ENCODE results near the gene NPPC. TPM values are rescaled to one million over a fixed set of nuclear protein-coding genes. Genes with fewer than 3 reads are reported as not detected.
A peak's percentile ranks its signal among the peaks of the same experiment; 100 is the strongest.
"Not testable (repeated sequence)": the region's sequence is repeated elsewhere in the genome, so short reads cannot be mapped to it uniquely, and the experiment has no call there.

NPPC gene
- total RNA-seq, 2 donors from 2014 or later, result 0.58 to 1.1 TPM

GRCh38 chr2:231923951-231924888 lies 2.0 kb downstream of the NPPC start:
- ATAC-seq (replicated peaks in 1 of 2) (no peak), DNase-seq (no peak)
- Mint-ChIP-seq H3K36me3 (ENCODE audit: insufficient read depth in 2 of 2) (no peaks in the 10 kb centered on the region), H3K27ac (no peak overlapping the region), H3K4me1 (ENCODE audit: low read depth) (peaks cover 9% of the 10 kb centered on the region), H3K4me3 (peak overlapping the region; percentile 44 to 83), H3K27me3 (ENCODE audit: low read depth) (peaks cover 44% of the 10 kb centered on the region), H3K9me3 (no peaks in the 10 kb centered on the region)

GRCh38 chr2:231923010-231923344 lies 3.2 kb downstream of the NPPC start:
- DNase-seq (no peak), ATAC-seq (replicated peaks in 1 of 2) (no peak)
- Mint-ChIP-seq H3K27ac (no peak overlapping the region), H3K4me1 (ENCODE audit: low read depth) (peaks cover 9% of the 10 kb centered on the region), H3K27me3 (ENCODE audit: low read depth) (peaks cover 33% of the 10 kb centered on the region), H3K4me3 (no peak overlapping the region), H3K36me3 (ENCODE audit: insufficient read depth in 2 of 2) (no peaks in the 10 kb centered on the region), H3K9me3 (no peaks in the 10 kb centered on the region)

GRCh38 chr2:231922311-231923009 lies 3.7 kb downstream of the NPPC start:
- Mint-ChIP-seq H3K27me3 (ENCODE audit: low read depth) (peaks cover 28% of the 10 kb centered on the region), H3K9me3 (no peaks in the 10 kb centered on the region), H3K27ac (no peak overlapping the region), H3K4me1 (ENCODE audit: low read depth) (peaks cover 10% of the 10 kb centered on the region), H3K4me3 (no peak overlapping the region), H3K36me3 (ENCODE audit: insufficient read depth in 2 of 2) (no peaks in the 10 kb centered on the region)
- ATAC-seq (replicated peaks in 1 of 2) (no peak), DNase-seq (no peak)

- Mint-ChIP-seq H3K4me1 (ENCODE audit: low read depth) (peaks cover 9% of the 10 kb centered on the region), H3K27ac (no peak overlapping the region), H3K27me3 (ENCODE audit: low read depth) (peaks cover 16% of the 10 kb centered on the region), H3K9me3 (no peaks in the 10 kb centered on the region), H3K4me3 (no peak overlapping the region), H3K36me3 (ENCODE audit: insufficient read depth in 2 of 2) (no peaks in the 10 kb centered on the region)
- DNase-seq (no peak), ATAC-seq (replicated peaks in 1 of 2) (no peak)
Observed at GRCh38 chr2:231920795-231921194, 5.4 kb downstream of the NPPC start.

- no peaks in the 10 kb centered on the region for H3K36me3 Mint-ChIP-seq (ENCODE audit: insufficient read depth in 2 of 2)
- peaks cover 16% of the 10 kb centered on the region for H3K27me3 Mint-ChIP-seq (ENCODE audit: low read depth)
- DNase-seq (no peak), ATAC-seq (replicated peaks in 1 of 2) (no peak)
- H3K9me3 Mint-ChIP-seq, result no peaks in the 10 kb centered on the region
- H3K4me1 Mint-ChIP-seq (ENCODE audit: low read depth), result peaks cover 9% of the 10 kb centered on the region
- no peak overlapping the region for H3K27ac Mint-ChIP-seq
- H3K4me3 Mint-ChIP-seq, result no peak overlapping the region
Observed at GRCh38 chr2:231920366-231920765, 5.8 kb downstream of the NPPC start.

GRCh38 chr2:231919341-231920035 lies 6.7 kb downstream of the NPPC start:
- H3K4me3 Mint-ChIP-seq, result no peak overlapping the region
- no peak for DNase-seq
- H3K36me3 Mint-ChIP-seq (ENCODE audit: insufficient read depth in 2 of 2), result no peaks in the 10 kb centered on the region
- no peak overlapping the region for H3K27ac Mint-ChIP-seq
- ATAC-seq (replicated peaks in 1 of 2), result no peak
- no peaks in the 10 kb centered on the region for H3K9me3 Mint-ChIP-seq
- peaks cover 11% of the 10 kb centered on the region for H3K27me3 Mint-ChIP-seq (ENCODE audit: low read depth)
- H3K4me1 Mint-ChIP-seq (ENCODE audit: low read depth), result peaks cover 9% of the 10 kb centered on the region

- H3K4me1 Mint-ChIP-seq (ENCODE audit: low read depth), result peaks cover 9% of the 10 kb centered on the region
- H3K27ac Mint-ChIP-seq, result no peak overlapping the region
- DNase-seq (no peak), ATAC-seq (replicated peaks in 1 of 2) (no peak)
- H3K4me3 Mint-ChIP-seq, result no peak overlapping the region
- no peaks in the 10 kb centered on the region for H3K9me3 Mint-ChIP-seq
- H3K36me3 Mint-ChIP-seq (ENCODE audit: insufficient read depth in 2 of 2), result no peaks in the 10 kb centered on the region
- H3K27me3 Mint-ChIP-seq (ENCODE audit: low read depth), result peaks cover 3% of the 10 kb centered on the region
Observed at GRCh38 chr2:231918501-231919330, 7.5 kb downstream of the NPPC start.

GRCh38 chr2:231917280-231918066 lies 8.7 kb downstream of the NPPC start:
- no peaks in the 10 kb centered on the region for H3K36me3 Mint-ChIP-seq (ENCODE audit: insufficient read depth in 2 of 2)
- no peaks in the 10 kb centered on the region for H3K27me3 Mint-ChIP-seq (ENCODE audit: low read depth)
- H3K9me3 Mint-ChIP-seq, result no peaks in the 10 kb centered on the region
- no peak overlapping the region for H3K4me3 Mint-ChIP-seq
- peaks cover 9% of the 10 kb centered on the region for H3K4me1 Mint-ChIP-seq (ENCODE audit: low read depth)
- peak in 1 of 2 donors; percentile 19 for ATAC-seq (replicated peaks in 1 of 2)
- no peak for DNase-seq
- no peak overlapping the region for H3K27ac Mint-ChIP-seq

- no peak for ATAC-seq (replicated peaks in 1 of 2)
- H3K9me3 Mint-ChIP-seq, result no peaks in the 10 kb centered on the region
- H3K4me1 Mint-ChIP-seq (ENCODE audit: low read depth), result peaks cover 22% of the 10 kb centered on the region
- no peaks in the 10 kb centered on the region for H3K36me3 Mint-ChIP-seq (ENCODE audit: insufficient read depth in 2 of 2)
- DNase-seq, result no peak
- H3K27me3 Mint-ChIP-seq (ENCODE audit: low read depth), result no peaks in the 10 kb centered on the region
- H3K4me3 Mint-ChIP-seq, result no peak overlapping the region
- no peak overlapping the region for H3K27ac Mint-ChIP-seq
Observed at GRCh38 chr2:231914077-231914690, 12.0 kb downstream of the NPPC start.

- Mint-ChIP-seq H3K4me3 (no peak overlapping the region), H3K36me3 (ENCODE audit: insufficient read depth in 2 of 2) (no peaks in the 10 kb centered on the region), H3K9me3 (no peaks in the 10 kb centered on the region), H3K27ac (no peak overlapping the region), H3K4me1 (ENCODE audit: low read depth) (peaks cover 12% of the 10 kb centered on the region), H3K27me3 (ENCODE audit: low read depth) (no peaks in the 10 kb centered on the region)
- ATAC-seq (replicated peaks in 1 of 2) (no peak), DNase-seq (no peak)
Observed at GRCh38 chr2:231911381-231911780, 14.8 kb downstream of the NPPC start.

GRCh38 chr2:231910771-231911170 lies 15.4 kb downstream of the NPPC start:
- H3K4me3 Mint-ChIP-seq, result no peak overlapping the region
- no peaks in the 10 kb centered on the region for H3K27me3 Mint-ChIP-seq (ENCODE audit: low read depth)
- H3K36me3 Mint-ChIP-seq (ENCODE audit: insufficient read depth in 2 of 2), result no peaks in the 10 kb centered on the region
- no peak for ATAC-seq (replicated peaks in 1 of 2)
- no peak for DNase-seq
- peaks cover 12% of the 10 kb centered on the region for H3K4me1 Mint-ChIP-seq (ENCODE audit: low read depth)
- H3K9me3 Mint-ChIP-seq, result no peaks in the 10 kb centered on the region
- no peak overlapping the region for H3K27ac Mint-ChIP-seq

GRCh38 chr2:231910161-231910560 lies 16.0 kb downstream of the NPPC start:
- ATAC-seq (replicated peaks in 1 of 2); H3K4me3 Mint-ChIP-seq; H3K36me3 Mint-ChIP-seq (ENCODE audit: insufficient read depth in 2 of 2); H3K27ac Mint-ChIP-seq; H3K27me3 Mint-ChIP-seq (ENCODE audit: low read depth); H3K9me3 Mint-ChIP-seq; DNase-seq: not testable (repeated sequence)
- H3K4me1 Mint-ChIP-seq (ENCODE audit: low read depth), result peaks cover 12% of the 10 kb centered on the region
